MM.1S (cell line): Measurements from ENCODE around the gene MTF1.

Experiments
- DNase-seq: peaks from one replicate; pipeline ENCODE4 v3.0.0-alpha.2; 2015
- H2AFZ ChIP-seq: fragments of 300-600 bp; sonication (generic); 2 replicates; pipeline ENCODE4 v1.6.0; 2016; ENCODE audit warnings: antibody characterized with exemption, low read length
- H3F3A ChIP-seq: fragments of 300-600 bp; sonication (generic); 2 replicates; pipeline ENCODE4 v1.6.1; 2016; ENCODE audit warnings: mild to moderate bottlenecking, antibody characterized with exemption, low read length, moderate library complexity, mixed read lengths; ENCODE audit not compliant: insufficient read depth
- H3K27ac ChIP-seq: fragments of 300-600 bp; sonication (generic); 2 replicates; pipeline ENCODE4 v1.5.1; 2016; ENCODE audit warnings: mild to moderate bottlenecking, low read length
- H3K27me3 ChIP-seq: fragments of 300-600 bp; sonication (generic); replicated peaks from 2 replicates; pipeline ENCODE4 v1.6.0; 2016; ENCODE audit warnings: low read length; ENCODE audit not compliant: insufficient read depth
- H3K36me3 ChIP-seq: fragments of 300-600 bp; sonication (generic); replicated peaks from 2 replicates; pipeline ENCODE4 v1.6.1; 2016; ENCODE audit warnings: mild to moderate bottlenecking, low read length, mixed read lengths; ENCODE audit not compliant: insufficient read depth
- H3K4me1 ChIP-seq: fragments of 300-600 bp; sonication (generic); 2 replicates; pipeline ENCODE4 v1.6.1; 2016; ENCODE audit warnings: low read length, mixed read lengths
- H3K4me2 ChIP-seq: fragments of 300-600 bp; sonication (generic); 2 replicates; pipeline ENCODE4 v1.6.0; 2016; ENCODE audit warnings: low read depth, low read length
- H3K4me3 ChIP-seq: fragments of 300-600 bp; sonication (generic); 2 replicates; pipeline ENCODE4 v1.5.1; 2016; ENCODE audit warnings: low read length, mixed read lengths
- H3K79me2 ChIP-seq: fragments of 300-600 bp; sonication (generic); 2 replicates; pipeline ENCODE4 v1.6.1; 2016; ENCODE audit warnings: mixed run types, low read length, mixed read lengths
- H3K9ac ChIP-seq: fragments of 300-600 bp; sonication (generic); 2 replicates; pipeline ENCODE4 v1.6.1; 2016; ENCODE audit warnings: low read length, mixed read lengths
- H3K9me2 ChIP-seq: fragments of 300-600 bp; sonication (generic); replicated peaks from 2 replicates; pipeline ENCODE4 v1.6.1; 2016; ENCODE audit warnings: mild to moderate bottlenecking, low read length, mixed read lengths; ENCODE audit not compliant: insufficient read depth
- H3K9me3 ChIP-seq: fragments of 300-600 bp; sonication (generic); replicated peaks from 2 replicates; pipeline ENCODE4 v1.6.1; 2016; ENCODE audit warnings: mild to moderate bottlenecking, low read length, mixed read lengths; ENCODE audit not compliant: insufficient read depth
- H4K20me1 ChIP-seq: fragments of 300-600 bp; sonication (generic); 2 replicates; pipeline ENCODE4 v1.6.1; 2016; ENCODE audit warnings: mild to moderate bottlenecking, low read length, moderate library complexity, mixed read lengths; ENCODE audit not compliant: insufficient read depth
- CTCF ChIP-seq: fragments of 300-600 bp; sonication (generic); IDR thresholded peaks from 2 replicates; pipeline ENCODE4 v1.5.1; 2016; ENCODE audit warnings: antibody characterized with exemption, low read length, mixed read lengths
- EZH2 ChIP-seq: fragments of 300-600 bp; sonication (generic); optimal IDR thresholded peaks from 2 replicates; pipeline ENCODE3; 2017; ENCODE audit warnings: low read depth, mild to moderate bottlenecking, antibody characterized with exemption, low read length, mixed read lengths
- EZH2phosphoT487 ChIP-seq: fragments of 300-600 bp; sonication (generic); IDR thresholded peaks from 2 replicates; pipeline ENCODE4 v1.6.1; 2018; ENCODE audit warnings: antibody characterized with exemption, low read length

Gene MTF1

GRCh38 chr1:37824001-37824400, 35.4 kb downstream of the MTF1 start:
- Histone ChIP-seq H3K4me2 (no peak overlapping the region), H3K36me3 (peaks cover 13% of the 10 kb centered on the region), H3K9ac (no peak overlapping the region), H3K79me2 (no peaks in the 10 kb centered on the region), H3K4me1 (no peaks in the 10 kb centered on the region), H3K27ac (no peak overlapping the region), H3K27me3 (no peaks in the 10 kb centered on the region), H4K20me1 (no peaks in the 10 kb centered on the region), H3F3A (no peaks in the 10 kb centered on the region), H3K9me3 (no peaks in the 10 kb centered on the region), H3K4me3 (no peak overlapping the region), H2AFZ (no peak overlapping the region), H3K9me2 (no peaks in the 10 kb centered on the region)
- TF ChIP-seq EZH2phosphoT487: no peak
- no peak for DNase-seq

GRCh38 chr1:37822906-37823815, 36.2 kb downstream of the MTF1 start:
- H2AFZ ChIP-seq: no peak overlapping the region
- H3K36me3 ChIP-seq: peaks cover 13% of the 10 kb centered on the region
- no peaks in the 10 kb centered on the region for H3K79me2 ChIP-seq
- no peaks in the 10 kb centered on the region for H4K20me1 ChIP-seq
- H3K4me1 ChIP-seq: no peaks in the 10 kb centered on the region
- H3K4me3 ChIP-seq: no peak overlapping the region
- TF ChIP-seq EZH2: no peak
- TF ChIP-seq CTCF: no peak
- TF ChIP-seq EZH2phosphoT487: no peak
- no peak overlapping the region for H3K4me2 ChIP-seq
- H3K27me3 ChIP-seq: no peaks in the 10 kb centered on the region
- no peak for DNase-seq
- no peaks in the 10 kb centered on the region for H3K9me3 ChIP-seq
- H3K27ac ChIP-seq: no peak overlapping the region
- no peak overlapping the region for H3K9ac ChIP-seq
- H3K9me2 ChIP-seq: no peaks in the 10 kb centered on the region
- H3F3A ChIP-seq: no peaks in the 10 kb centered on the region

- Histone ChIP-seq H2AFZ (no peak overlapping the region), H3K4me1 (no peaks in the 10 kb centered on the region), H3K27ac (no peak overlapping the region), H3K9me2 (no peaks in the 10 kb centered on the region), H3K9ac (no peak overlapping the region), H3K36me3 (peaks cover 13% of the 10 kb centered on the region), H3K27me3 (no peaks in the 10 kb centered on the region), H3K79me2 (no peaks in the 10 kb centered on the region), H3F3A (no peaks in the 10 kb centered on the region), H3K9me3 (no peaks in the 10 kb centered on the region), H4K20me1 (no peaks in the 10 kb centered on the region), H3K4me3 (no peak overlapping the region), H3K4me2 (no peak overlapping the region)
- no peak for TF ChIP-seq EZH2phosphoT487
- TF ChIP-seq CTCF: no peak
- no peak for TF ChIP-seq EZH2
- DNase-seq: no peak
Observed at GRCh38 chr1:37821481-37821880, 37.9 kb downstream of the MTF1 start.

- Histone ChIP-seq H3K36me3 (peaks cover 9% of the 10 kb centered on the region), H3K4me2 (no peak overlapping the region), H3K4me1 (no peaks in the 10 kb centered on the region), H3K9me2 (no peaks in the 10 kb centered on the region), H3K27me3 (no peaks in the 10 kb centered on the region), H2AFZ (no peak overlapping the region), H4K20me1 (no peaks in the 10 kb centered on the region), H3K9me3 (no peaks in the 10 kb centered on the region), H3K79me2 (no peaks in the 10 kb centered on the region), H3K4me3 (no peak overlapping the region), H3K9ac (no peak overlapping the region), H3F3A (no peaks in the 10 kb centered on the region), H3K27ac (no peak overlapping the region)
- TF ChIP-seq EZH2 (no peak), CTCF (no peak), EZH2phosphoT487 (no peak)
- no peak for DNase-seq
Observed at GRCh38 chr1:37817481-37817880, 41.9 kb downstream of the MTF1 start.
